Thoracic aorta (tissue), 2 donors: Measurements from ENCODE around the gene ERBB4. TPM values are rescaled to one million over a fixed set of nuclear protein-coding genes. Genes with fewer than 3 reads are reported as not detected.

Experiments
- ATAC-seq: fragments of 150-250 bp; one replicate; pipeline ENCODE4 v1.8.0; 2017; ENCODE audit warnings: low read depth; ENCODE audit not compliant: insufficient number of reproducible peaks, low FRiP score
- DNase-seq: peaks from one replicate; pipeline ENCODE4 v3.0.0-alpha.2; 2020; ENCODE audit warnings: low spot score
- H3K27ac ChIP-seq, 2 donors: fragments of 200-600 bp; sonication (generic); 1 replicate in 1 of 2; 2 replicates in 1 of 2; pipeline ENCODE4 v1.5.1; 2016; ENCODE audit warnings: mild to moderate bottlenecking in 2 of 2, moderate library complexity in 2 of 2
- H3K27me3 ChIP-seq: fragments of 200-600 bp; sonication (generic); replicated peaks from 2 replicates; pipeline ENCODE4 v1.6.0; 2016; ENCODE audit warnings: mild to moderate bottlenecking; ENCODE audit not compliant: insufficient read depth
- H3K36me3 ChIP-seq: fragments of 200-600 bp; sonication (generic); one replicate; pipeline ENCODE4 v1.5.1; 2016
- H3K4me1 ChIP-seq, 2 donors: fragments of 200-600 bp; sonication (generic); 1 replicate in 1 of 2; 2 replicates in 1 of 2; pipeline versions ENCODE4 v1.5.1 to v1.6.0; 2016; ENCODE audit warnings: low read depth in 2 of 2, mild to moderate bottlenecking in 1 of 2; ENCODE audit not compliant: control insufficient read depth in 1 of 2
- H3K4me3 ChIP-seq: fragments of 200-600 bp; sonication (generic); 2 replicates; pipeline ENCODE4 v1.5.1; 2016; ENCODE audit warnings: mild to moderate bottlenecking
- H3K9me3 ChIP-seq: fragments of 200-600 bp; sonication (generic); 2 replicates; pipeline ENCODE4 v1.5.1; 2016
- total RNA-seq, 2 donors: library from RNA; depleted of rRNA; stranded (reverse); fragments of >200 nt; gene quantifications; one replicate each; pipeline versions ENCODE4 v1.1.0 to v1.2.3, GENCODE V29; 2016
- TF ChIP-seq, protein P1 (sequence below): fragments of 200-600 bp; sonication (generic); IDR thresholded peaks from one replicate; pipeline ENCODE4 v1.5.1; 2019; ENCODE audit warnings: antibody characterized with exemption

ERBB4 gene
- total RNA-seq, 2 donors from 2014 or later, result 15.7 to 29.3 TPM

DNA sequence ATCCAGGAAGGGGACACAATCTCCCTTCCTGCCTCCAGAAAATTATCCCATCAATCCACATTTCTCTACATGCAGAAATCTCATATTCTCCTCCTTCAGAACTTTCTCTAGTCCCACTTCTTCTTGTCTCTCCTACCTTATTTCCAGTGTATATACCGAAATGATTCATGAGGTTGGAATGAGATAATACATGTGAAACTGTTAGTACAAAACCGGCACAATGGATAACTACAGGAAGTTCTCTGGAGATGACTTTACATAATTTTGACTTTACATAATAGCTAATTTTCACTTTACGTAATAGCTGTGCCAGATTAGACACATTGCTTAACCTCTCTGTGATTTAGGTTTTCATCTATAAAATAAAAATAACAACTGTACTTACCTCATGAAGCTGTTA is 801.3 kb downstream of the ERBB4 start:
- no peaks in the 10 kb centered on the region for H3K27me3 ChIP-seq
- TF ChIP-seq, protein P1, sequence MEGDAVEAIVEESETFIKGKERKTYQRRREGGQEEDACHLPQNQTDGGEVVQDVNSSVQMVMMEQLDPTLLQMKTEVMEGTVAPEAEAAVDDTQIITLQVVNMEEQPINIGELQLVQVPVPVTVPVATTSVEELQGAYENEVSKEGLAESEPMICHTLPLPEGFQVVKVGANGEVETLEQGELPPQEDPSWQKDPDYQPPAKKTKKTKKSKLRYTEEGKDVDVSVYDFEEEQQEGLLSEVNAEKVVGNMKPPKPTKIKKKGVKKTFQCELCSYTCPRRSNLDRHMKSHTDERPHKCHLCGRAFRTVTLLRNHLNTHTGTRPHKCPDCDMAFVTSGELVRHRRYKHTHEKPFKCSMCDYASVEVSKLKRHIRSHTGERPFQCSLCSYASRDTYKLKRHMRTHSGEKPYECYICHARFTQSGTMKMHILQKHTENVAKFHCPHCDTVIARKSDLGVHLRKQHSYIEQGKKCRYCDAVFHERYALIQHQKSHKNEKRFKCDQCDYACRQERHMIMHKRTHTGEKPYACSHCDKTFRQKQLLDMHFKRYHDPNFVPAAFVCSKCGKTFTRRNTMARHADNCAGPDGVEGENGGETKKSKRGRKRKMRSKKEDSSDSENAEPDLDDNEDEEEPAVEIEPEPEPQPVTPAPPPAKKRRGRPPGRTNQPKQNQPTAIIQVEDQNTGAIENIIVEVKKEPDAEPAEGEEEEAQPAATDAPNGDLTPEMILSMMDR, result no peak
- ATAC-seq, result no peak

DNA sequence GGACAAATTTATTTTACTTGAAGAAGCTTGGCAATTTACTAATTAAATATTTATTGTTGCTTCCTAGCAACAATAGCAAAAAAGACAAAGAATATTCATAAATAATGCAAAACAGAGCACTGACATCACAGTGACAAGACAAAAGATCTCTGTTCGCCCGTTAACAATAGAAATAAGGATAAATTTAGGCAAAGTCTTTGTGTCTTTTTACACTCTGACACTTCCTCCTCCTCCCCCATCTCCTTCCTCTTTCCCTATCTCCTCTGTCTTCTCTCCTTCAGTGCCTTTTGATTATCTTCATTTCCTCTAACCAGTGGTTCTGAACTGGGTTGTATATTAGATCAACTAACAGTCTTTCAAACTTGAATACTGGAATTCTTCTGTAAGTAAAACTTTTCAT is 808.4 kb downstream of the ERBB4 start:
- TF ChIP-seq, protein P1, result no peak
- no peak for ATAC-seq
- no peak for DNase-seq
- no peaks in the 10 kb centered on the region for H3K4me1 ChIP-seq
- no peaks in the 10 kb centered on the region for H3K36me3 ChIP-seq
- no peaks in the 10 kb centered on the region for H3K9me3 ChIP-seq
- H3K27ac ChIP-seq, result no peak overlapping the region
- no peaks in the 10 kb centered on the region for H3K27me3 ChIP-seq
- no peak overlapping the region for H3K4me3 ChIP-seq

More for the DNA sequence above, 801.3 kb downstream of the ERBB4 start:
- Histone ChIP-seq H3K9me3 (no peaks in the 10 kb centered on the region), H3K27ac (no peak overlapping the region), H3K4me3 (no peak overlapping the region), H3K36me3 (no peaks in the 10 kb centered on the region), H3K4me1 (no peaks in the 10 kb centered on the region)
- DNase-seq, result no peak

DNA sequence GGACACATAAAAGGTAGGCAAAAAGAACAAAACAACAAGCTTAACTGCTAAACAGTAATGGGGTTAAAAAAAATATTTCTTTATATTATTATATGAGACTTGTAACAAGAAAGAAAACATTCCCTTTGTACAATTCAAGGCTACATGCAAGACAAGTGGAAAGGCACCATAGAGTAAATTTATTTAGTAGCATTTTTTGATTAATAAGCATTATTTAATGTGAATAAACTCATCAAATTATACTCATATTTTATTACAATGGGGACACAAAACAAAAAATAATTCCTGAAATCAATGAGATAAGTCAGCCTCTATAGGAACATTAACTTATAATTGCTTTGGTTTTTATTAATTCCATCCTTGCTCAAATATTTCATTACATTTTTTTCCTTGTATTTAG is 809.2 kb downstream of the ERBB4 start:
- TF ChIP-seq, protein P1, result no peak
- no peak overlapping the region for H3K27ac ChIP-seq
- no peaks in the 10 kb centered on the region for H3K4me1 ChIP-seq
- no peaks in the 10 kb centered on the region for H3K9me3 ChIP-seq
- no peaks in the 10 kb centered on the region for H3K27me3 ChIP-seq
- no peaks in the 10 kb centered on the region for H3K36me3 ChIP-seq
- DNase-seq, result no peak
- no peak for ATAC-seq
- no peak overlapping the region for H3K4me3 ChIP-seq

DNA sequence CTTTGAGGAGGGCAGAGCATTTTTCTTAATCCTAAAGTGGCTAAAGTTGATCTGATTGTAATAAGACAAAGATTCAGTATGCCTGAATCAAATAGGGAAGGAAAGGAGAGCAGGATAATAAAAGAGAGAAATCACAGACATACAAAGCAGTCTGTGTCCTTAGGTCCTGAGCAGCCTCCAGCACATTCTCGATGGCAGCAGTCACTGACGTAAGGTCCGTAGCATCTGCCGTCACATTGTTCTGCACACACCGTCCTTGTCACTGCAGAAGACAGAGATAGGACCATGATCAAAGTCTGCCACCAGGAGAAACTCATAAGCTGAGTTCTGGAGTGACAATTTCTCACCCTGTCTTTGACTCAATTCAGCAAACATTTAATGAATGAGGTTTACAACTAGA is 813.7 kb downstream of the ERBB4 start:
- no peak overlapping the region for H3K27ac ChIP-seq
- TF ChIP-seq, protein P1, result no peak
- no peak for DNase-seq
- no peaks in the 10 kb centered on the region for H3K36me3 ChIP-seq
- no peak for ATAC-seq
- H3K27me3 ChIP-seq, result no peaks in the 10 kb centered on the region
- H3K4me1 ChIP-seq, result no peaks in the 10 kb centered on the region
- H3K9me3 ChIP-seq, result no peaks in the 10 kb centered on the region
- H3K4me3 ChIP-seq, result no peak overlapping the region

DNA sequence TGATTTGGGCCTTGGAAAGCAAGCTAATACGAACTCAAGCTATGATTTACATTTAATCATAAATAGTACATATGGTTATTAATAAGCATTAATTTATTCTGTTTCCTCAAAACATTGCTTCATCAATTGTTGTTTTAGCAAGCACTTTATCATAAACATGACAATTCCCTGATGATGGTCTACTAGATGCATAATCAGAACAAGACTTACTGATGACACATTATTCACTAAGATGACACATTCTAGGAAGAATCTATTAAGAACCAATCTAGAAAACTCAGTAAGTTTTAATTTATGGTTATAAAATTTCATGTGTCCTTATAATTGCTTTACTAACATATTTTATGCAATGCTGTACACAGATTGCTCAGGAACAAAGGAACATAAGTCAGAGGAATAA is 815.2 kb downstream of the ERBB4 start:
- DNase-seq, result no peak
- no peaks in the 10 kb centered on the region for H3K9me3 ChIP-seq
- H3K36me3 ChIP-seq, result no peaks in the 10 kb centered on the region
- no peak for ATAC-seq
- H3K4me1 ChIP-seq, result no peaks in the 10 kb centered on the region
- TF ChIP-seq, protein P1, result no peak
- no peak overlapping the region for H3K27ac ChIP-seq
- H3K27me3 ChIP-seq, result no peaks in the 10 kb centered on the region
- no peak overlapping the region for H3K4me3 ChIP-seq
